Heart left ventricle (tissue), 16 donors: Measurements from ENCODE around the gene PRR5. TPM values are rescaled to one million over a fixed set of nuclear protein-coding genes. Genes with fewer than 3 reads are reported as not detected.

ENCODE experiments used
- ATAC-seq, 4 donors: fragments of 200-7000 bp; cut with Tn5 transposase; one replicate each; pipeline ENCODE4 v1.9.1; 2020 to 2022; ENCODE audit warnings: moderate library complexity in 4 of 4, mild to moderate bottlenecking in 3 of 4, moderate number of reproducible peaks in 1 of 4
- DNase-seq, 5 donors: peaks; one replicate each; pipeline ENCODE4 v3.0.0-alpha.2; 2020
- H3K27ac ChIP-seq, 12 donors: fragments of 200-600 bp; sonication (generic) in 4 of 12; one replicate each; pipeline versions ENCODE4 v1.5.0 to v1.8.0; 2016 to 2022; ENCODE audit warnings: mild to moderate bottlenecking in 2 of 12
- H3K27me3 ChIP-seq, 9 donors: fragments of 200-600 bp; sonication (generic) in 2 of 9; one replicate each; pipeline versions ENCODE4 v1.5.1 to v1.8.0; 2016 to 2022; ENCODE audit warnings: mild to moderate bottlenecking in 3 of 9
- H3K36me3 ChIP-seq, 9 donors: fragments of 200-600 bp; sonication (generic) in 2 of 9; one replicate each; pipeline versions ENCODE4 v1.5.0 to v1.8.0; 2018 to 2022; ENCODE audit warnings: mild to moderate bottlenecking in 2 of 9
- H3K4me1 ChIP-seq, 12 donors: fragments of 200-600 bp; sonication (generic) in 4 of 12; one replicate each; pipeline versions ENCODE4 v1.5.0 to v1.8.0; 2016 to 2022; ENCODE audit warnings: mild to moderate bottlenecking in 3 of 12
- H3K4me3 ChIP-seq, 12 donors: fragments of 200-600 bp; sonication (generic) in 4 of 12; one replicate each; pipeline versions ENCODE4 v1.5.0 to v1.8.0; 2017 to 2022; ENCODE audit warnings: mild to moderate bottlenecking in 9 of 12, moderate library complexity in 4 of 12
- H3K9me3 ChIP-seq, 12 donors: fragments of 200-600 bp; sonication (generic) in 4 of 12; one replicate each; pipeline versions ENCODE4 v1.5.0 to v1.8.0; 2016 to 2022; ENCODE audit warnings: mild to moderate bottlenecking in 1 of 12
- POLR2A ChIP-seq, 2 donors: fragments of 450-650 bp; IDR thresholded peaks; one replicate each; pipeline ENCODE4 v1.6.1; 2017; ENCODE audit warnings: antibody characterized with exemption in 2 of 2, mild to moderate bottlenecking in 2 of 2, moderate library complexity in 2 of 2
- WGBS, 4 donors: extraction: QIAGEN DNeasy Blood & Tissue Kit in 2 of 4; methylation state at CpG; one replicate each; pipeline versions ENCODE4 v1.1.5 to v1.1.7; 2013 to 2018; 5-methylcytosine and 5-hydroxymethylcytosine counted together
- intact Hi-C, 10 donors: fragments of 100-400 bp; cut with DNase I; formaldehyde crosslinking; loops; one replicate each; pipeline versions ENCODE4 v1.11.1 to v1.14.2; 2022
- polyA plus RNA-seq, 2 donors: library from polyadenylated mRNA; stranded (reverse); fragments of 200-250 nt; gene quantifications; one replicate each; pipeline ENCODE4 v1.2.3, GENCODE V29; 2013
- total RNA-seq, 9 donors: library from RNA; depleted of rRNA in 2 of 9; stranded (reverse); fragments of >200 nt in 2 of 9; fragmentation: NEBNext Ultra II Directional in 3 of 9; extraction: Animal tissue kit (Norgen Biotek cat#: 25700) in 3 of 9; gene quantifications; one replicate each; pipeline versions ENCODE4 v1.1.0 to v1.2.4, GENCODE V29; 2016 to 2023
- TF ChIP-seq, protein P1 (sequence below), 12 donors: fragments of 200-600 bp; sonication (generic) in 4 of 12; IDR thresholded peaks; one replicate each; pipeline versions ENCODE4 v1.5.0 to v1.8.0; 2018 to 2022; ENCODE audit warnings: antibody characterized with exemption in 12 of 12, mild to moderate bottlenecking in 5 of 12
- donor health status: ischemic (EF 13 %, LVEDD 7.1; RV severe dilation, severe dysfunction).
- donor health status: healthy with polysubstance abuse.
- donor health status: DM: no; HTN: yes; CAD: no.
- donor health status: DM: no; HTN: no; CAD: no.
- donor health status: ischemic (EF 25% LVEDD 6.9; RV normal size, moderate dysfunction).
- donor health status: ischemic (EF 25% LVEDD 5.7; RV mildly dilated, moderate dysfunction).
- donor health status: healthy.
- donor health status: DM: yes; HTN: yes; CAD: no.
- donor health status: ischemic (EF 35%, LVEDD 5.7; RV mildly dilated, moderate dysfunction).
- donor health status: nonischemic (EF 11% LVEDD 7.7; RV severe dilation, severe dysfunction).
- donor health status: DM: yes; HTN: yes; CAD: no.
- donor health status: PGD.
- donor health status: ischemic (EF 29% LVEDD 5.4; RV normal size, mild dysfunction).
- donor health status: nonischemic (EF 23%, LVEDD 6.1; RV moderate dilation, normal function).

PRR5 gene
- total and polyA plus RNA-seq, 11 donors, result 1.6 to 9.5 (median 2.2) TPM

- Histone ChIP-seq H3K27ac (no peak overlapping the region), H3K4me3 (no peak overlapping the region), H3K27me3 (no peaks in the 10 kb centered on the region), H3K36me3 (no peaks in the 10 kb centered on the region), H3K9me3 (no peaks in the 10 kb centered on the region), H3K4me1 (peaks cover 0 to 18% (median 8%) of the 10 kb centered on the region in 12 donors)
- no peak for TF ChIP-seq POLR2A (IDR thresholded peaks at IDR 0.05)
- TF ChIP-seq, protein P1, sequence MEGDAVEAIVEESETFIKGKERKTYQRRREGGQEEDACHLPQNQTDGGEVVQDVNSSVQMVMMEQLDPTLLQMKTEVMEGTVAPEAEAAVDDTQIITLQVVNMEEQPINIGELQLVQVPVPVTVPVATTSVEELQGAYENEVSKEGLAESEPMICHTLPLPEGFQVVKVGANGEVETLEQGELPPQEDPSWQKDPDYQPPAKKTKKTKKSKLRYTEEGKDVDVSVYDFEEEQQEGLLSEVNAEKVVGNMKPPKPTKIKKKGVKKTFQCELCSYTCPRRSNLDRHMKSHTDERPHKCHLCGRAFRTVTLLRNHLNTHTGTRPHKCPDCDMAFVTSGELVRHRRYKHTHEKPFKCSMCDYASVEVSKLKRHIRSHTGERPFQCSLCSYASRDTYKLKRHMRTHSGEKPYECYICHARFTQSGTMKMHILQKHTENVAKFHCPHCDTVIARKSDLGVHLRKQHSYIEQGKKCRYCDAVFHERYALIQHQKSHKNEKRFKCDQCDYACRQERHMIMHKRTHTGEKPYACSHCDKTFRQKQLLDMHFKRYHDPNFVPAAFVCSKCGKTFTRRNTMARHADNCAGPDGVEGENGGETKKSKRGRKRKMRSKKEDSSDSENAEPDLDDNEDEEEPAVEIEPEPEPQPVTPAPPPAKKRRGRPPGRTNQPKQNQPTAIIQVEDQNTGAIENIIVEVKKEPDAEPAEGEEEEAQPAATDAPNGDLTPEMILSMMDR (IDR thresholded peaks at IDR 0.05), result no peak
- intact Hi-C loops, result no loop called here
- ATAC-seq (no peak), DNase-seq (no peak)
- 81 to 85% (median 84%) methylated on average over 10 of the region's 10 CpGs for WGBS, 4 donors
Observed at GRCh38 chr22:44689173-44689572, 12.8 kb upstream of the PRR5 start.

GRCh38 chr22:44689915-44690524, 12.0 kb upstream of the PRR5 start:
- DNase-seq (no peak), ATAC-seq (no peak)
- no peak overlapping the region for H3K4me3 ChIP-seq
- 82 to 88% (median 86%) methylated on average over 9 of the region's 9 CpGs for WGBS, 4 donors
- peaks cover 0 to 10% (median 2%) of the 10 kb centered on the region in 12 donors for H3K4me1 ChIP-seq
- no peaks in the 10 kb centered on the region for H3K27me3 ChIP-seq
- H3K9me3 ChIP-seq, result no peaks in the 10 kb centered on the region
- TF ChIP-seq, protein P1 (IDR thresholded peaks at IDR 0.05), result no peak
- no peaks in the 10 kb centered on the region for H3K36me3 ChIP-seq
- intact Hi-C loops, result loop anchor here in 1 of 10 donors (10.0 kb wide), 1 partner anchor 405 kb away; no protein-coding TSS in a partner anchor
- H3K27ac ChIP-seq, result no peak overlapping the region

DNA sequence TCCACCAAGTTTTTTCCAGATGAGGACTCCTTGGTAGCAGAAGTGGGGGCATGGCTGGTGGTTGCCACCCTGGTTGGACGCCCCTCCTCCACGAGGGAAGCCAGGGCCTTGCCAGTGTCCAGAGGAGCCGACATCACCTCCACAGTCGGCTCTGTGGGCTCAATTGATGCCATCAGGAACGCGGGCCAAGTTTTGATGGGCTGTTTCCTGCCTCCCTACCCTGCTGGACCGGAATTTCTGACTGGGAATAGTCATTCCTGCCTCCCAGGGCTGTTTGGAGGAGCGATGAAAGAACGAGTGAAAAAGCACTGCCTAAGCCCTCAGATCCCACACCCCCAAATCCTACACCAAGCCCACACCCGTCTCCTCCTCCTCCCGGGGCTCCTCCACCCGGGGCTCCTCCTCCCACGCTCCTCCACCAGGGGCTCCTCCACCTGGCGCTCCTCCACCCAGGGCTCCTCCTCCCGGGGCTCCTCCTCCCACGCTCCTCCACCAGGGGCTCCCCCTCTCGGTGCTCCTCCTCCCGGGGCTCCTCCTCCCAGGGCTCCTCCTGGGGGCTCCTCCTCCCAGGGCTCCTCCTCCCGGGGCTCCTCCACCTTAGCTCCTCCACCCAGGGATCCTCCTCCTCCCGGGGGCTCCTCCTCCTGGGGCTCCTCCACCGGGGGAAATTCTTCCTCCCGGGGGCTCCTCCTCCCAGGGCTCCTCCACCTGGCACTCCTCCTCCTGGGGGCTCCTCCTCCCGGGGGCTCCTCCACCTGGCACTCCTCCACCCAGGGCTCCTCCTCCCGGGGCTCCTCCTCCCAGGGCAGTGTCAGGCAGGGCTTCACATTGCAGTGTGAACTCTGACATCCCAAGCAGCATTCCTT, 10.0 kb upstream of the PRR5 start:
- H3K27ac ChIP-seq, result no peak overlapping the region
- DNase-seq (no peak), ATAC-seq (peak in 1 of 4 donors; percentile 5)

GRCh38 chr22:44692662-44693007, 9.4 kb upstream of the PRR5 start:
- 92 to 99% (median 93%) methylated on average over 11 of the region's 11 CpGs for WGBS, 4 donors
- Histone ChIP-seq H3K27ac (no peak overlapping the region), H3K36me3 (no peaks in the 10 kb centered on the region), H3K4me3 (no peak overlapping the region), H3K27me3 (no peaks in the 10 kb centered on the region), H3K4me1 (peaks cover 0 to 4% (median 0%) of the 10 kb centered on the region in 12 donors), H3K9me3 (no peaks in the 10 kb centered on the region)
- intact Hi-C loops, result loop anchor here in 1 of 10 donors (10.0 kb wide), 1 partner anchor 402 kb away; no protein-coding TSS in a partner anchor
- no peak for TF ChIP-seq POLR2A (IDR thresholded peaks at IDR 0.05)
- TF ChIP-seq, protein P1 (IDR thresholded peaks at IDR 0.05), result no peak
- DNase-seq, result no peak
- no peak for ATAC-seq

More for the DNA sequence above, 10.0 kb upstream of the PRR5 start:
- Histone ChIP-seq H3K9me3 (no peaks in the 10 kb centered on the region), H3K4me3 (no peak overlapping the region), H3K4me1 (no peaks in the 10 kb centered on the region), H3K36me3 (no peaks in the 10 kb centered on the region), H3K27me3 (no peaks in the 10 kb centered on the region)
- TF ChIP-seq, protein P1 (IDR thresholded peaks at IDR 0.05), result no peak
- no peak for TF ChIP-seq POLR2A (IDR thresholded peaks at IDR 0.05)
- 61 to 72% (median 69%) methylated on average over 21 to 24 of the region's 24 CpGs for WGBS, 4 donors
- intact Hi-C loops, result loop anchor here in 1 of 10 donors (10.0 kb wide), 1 partner anchor 403 kb away; no protein-coding TSS in a partner anchor
